ENCODE measurements around the gene SPSB2. TPM values are rescaled to one million over a fixed set of nuclear protein-coding genes. Genes with fewer than 3 reads are reported as not detected.

SPSB2 gene
- total RNA-seq, 4 donors from 2014 or later: 4.3 to 15.8 (median 7.9) TPM

DNA sequence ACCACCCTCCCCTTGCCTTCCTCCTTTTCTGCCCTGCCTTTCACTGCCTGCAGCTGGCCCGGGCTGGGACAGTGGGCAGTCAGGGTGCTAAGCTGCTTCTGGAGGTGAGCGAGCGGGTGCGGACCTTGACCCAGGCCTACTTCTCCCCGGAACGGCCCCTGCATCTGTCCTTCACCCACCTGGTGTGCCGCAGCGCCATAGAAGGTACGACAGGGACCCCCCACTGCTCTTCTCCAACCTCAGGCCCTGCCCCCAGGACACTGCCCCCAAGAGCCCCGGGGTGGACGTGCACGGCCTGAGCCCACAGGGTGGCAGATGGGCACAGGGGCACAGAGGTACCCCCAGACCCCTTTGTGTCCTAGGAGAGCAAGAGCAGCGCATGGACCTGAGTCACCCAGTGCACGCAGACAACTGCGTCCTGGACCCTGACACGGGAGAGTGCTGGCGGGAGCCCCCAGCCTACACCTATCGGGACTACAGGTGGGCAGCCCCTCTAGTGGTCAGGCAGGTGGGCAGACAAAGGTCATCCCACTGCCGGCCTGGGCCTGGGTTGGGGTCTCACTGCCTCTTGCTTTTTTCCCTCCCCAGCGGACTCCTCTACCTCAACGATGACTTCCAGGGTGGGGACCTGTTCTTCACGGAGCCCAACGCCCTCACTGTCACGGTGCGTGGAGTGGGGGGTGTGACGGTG, 35.6 kb downstream of the SPSB2 start:
- 85% methylated on average over 9 of the region's 26 CpGs; no CpG with 5 or more reads in 1 of the 2 donors for WGBS, 2 donors
- intact Hi-C loops (cut with DNase I): no loop called here
- Histone ChIP-seq H3K36me3 (peaks cover 0 to 48% (median 0%) of the 10 kb centered on the region in 3 donors), H3K27me3 (no peaks in the 10 kb centered on the region), H3K27ac (no peak overlapping the region), H3K4me3 (no peak overlapping the region), H3K4me1 (peaks cover 0 to 5% (median 0%) of the 10 kb centered on the region in 3 donors), H3K9me3 (no peaks in the 10 kb centered on the region)
- DNase-seq: no peak
- TF ChIP-seq CTCF (IDR thresholded peaks at IDR 0.05): no peak
- no peak for TF ChIP-seq POLR2A (IDR thresholded peaks at IDR 0.05)

DNA sequence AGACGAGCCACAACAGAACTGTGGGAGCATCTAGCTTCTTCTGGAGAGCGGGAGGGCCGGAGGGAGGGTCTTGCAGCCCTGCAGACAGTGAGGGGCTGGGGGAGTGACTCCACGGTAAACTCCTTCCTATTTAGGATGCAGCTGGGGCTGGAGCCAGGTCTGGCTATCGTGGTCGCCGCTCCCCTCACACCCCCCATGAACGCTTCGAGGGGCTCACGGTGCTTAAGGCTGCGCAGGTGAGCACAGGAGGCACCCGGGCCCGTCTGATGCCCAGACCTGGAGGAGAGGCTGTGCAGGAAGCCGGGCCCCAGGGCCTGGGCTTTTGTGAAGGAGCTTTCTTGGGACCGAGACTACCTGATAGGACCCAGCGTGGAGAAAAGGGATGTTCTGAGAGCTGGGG, 36.3 kb downstream of the SPSB2 start:
- H3K9me3 ChIP-seq: no peaks in the 10 kb centered on the region
- H3K4me1 ChIP-seq: peaks cover 0 to 5% (median 0%) of the 10 kb centered on the region in 3 donors
- DNase-seq: no peak
- intact Hi-C loops (cut with DNase I): no loop called here
- H3K27me3 ChIP-seq: no peaks in the 10 kb centered on the region
- peaks cover 0 to 53% (median 0%) of the 10 kb centered on the region in 3 donors for H3K36me3 ChIP-seq
- no peak overlapping the region for H3K4me3 ChIP-seq
- no peak for TF ChIP-seq CTCF (IDR thresholded peaks at IDR 0.05)
- TF ChIP-seq POLR2A (IDR thresholded peaks at IDR 0.05): no peak
- no peak overlapping the region for H3K27ac ChIP-seq
- 58 to 84% methylated on average over 2 to 15 of the region's 16 CpGs for WGBS, 2 donors

DNA sequence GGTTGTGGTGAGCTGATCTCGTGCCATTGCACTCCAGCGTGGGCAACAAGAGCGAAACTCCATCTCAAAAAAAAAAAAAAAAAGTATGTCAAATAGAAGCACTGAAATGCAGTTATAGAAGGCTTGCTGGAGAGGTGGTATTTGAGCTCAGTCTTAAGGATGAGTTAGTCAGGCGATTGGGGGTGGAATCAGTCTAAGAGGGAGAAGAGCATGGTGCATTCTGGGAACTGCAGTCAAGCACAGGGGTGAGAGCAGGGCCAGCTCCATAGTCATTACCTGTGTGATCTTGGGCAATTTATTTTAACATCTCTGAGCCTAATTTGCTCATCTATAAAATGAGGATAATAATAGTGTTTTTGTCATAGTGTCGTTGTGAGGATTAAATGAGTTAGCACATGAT, 38.2 kb downstream of the SPSB2 start:
- Histone ChIP-seq H3K4me3 (no peak overlapping the region), H3K4me1 (peaks cover 0 to 10% (median 0%) of the 10 kb centered on the region in 3 donors), H3K36me3 (peaks cover 0 to 71% (median 0%) of the 10 kb centered on the region in 3 donors), H3K27ac (no peak overlapping the region), H3K9me3 (no peaks in the 10 kb centered on the region), H3K27me3 (peaks cover 0 to 6% (median 0%) of the 10 kb centered on the region in 4 donors)
- WGBS, 2 donors: 73 to 78% methylated on average over 5 of the region's 5 CpGs
- no peak for DNase-seq
- TF ChIP-seq CTCF (IDR thresholded peaks at IDR 0.05) (no peak), POLR2A (IDR thresholded peaks at IDR 0.05) (no peak)
- intact Hi-C loops (cut with DNase I): no loop called here

- no peak for DNase-seq
- Histone ChIP-seq H3K4me1 (peaks cover 0 to 16% (median 0%) of the 10 kb centered on the region in 3 donors), H3K4me3 (no peak overlapping the region), H3K27ac (no peak overlapping the region), H3K27me3 (peaks cover 0 to 13% (median 0%) of the 10 kb centered on the region in 4 donors), H3K9me3 (no peaks in the 10 kb centered on the region), H3K36me3 (peaks cover 0 to 67% (median 0%) of the 10 kb centered on the region in 3 donors)
- intact Hi-C loops (cut with DNase I): no loop called here
- TF ChIP-seq POLR2A (IDR thresholded peaks at IDR 0.05): no peak
- TF ChIP-seq CTCF (IDR thresholded peaks at IDR 0.05): no peak
- WGBS, 2 donors: 65 to 67% methylated on average over 1 of the region's 1 CpG
Observed at GRCh38 chr12:6834254-6834653, 38.8 kb downstream of the SPSB2 start.

DNA sequence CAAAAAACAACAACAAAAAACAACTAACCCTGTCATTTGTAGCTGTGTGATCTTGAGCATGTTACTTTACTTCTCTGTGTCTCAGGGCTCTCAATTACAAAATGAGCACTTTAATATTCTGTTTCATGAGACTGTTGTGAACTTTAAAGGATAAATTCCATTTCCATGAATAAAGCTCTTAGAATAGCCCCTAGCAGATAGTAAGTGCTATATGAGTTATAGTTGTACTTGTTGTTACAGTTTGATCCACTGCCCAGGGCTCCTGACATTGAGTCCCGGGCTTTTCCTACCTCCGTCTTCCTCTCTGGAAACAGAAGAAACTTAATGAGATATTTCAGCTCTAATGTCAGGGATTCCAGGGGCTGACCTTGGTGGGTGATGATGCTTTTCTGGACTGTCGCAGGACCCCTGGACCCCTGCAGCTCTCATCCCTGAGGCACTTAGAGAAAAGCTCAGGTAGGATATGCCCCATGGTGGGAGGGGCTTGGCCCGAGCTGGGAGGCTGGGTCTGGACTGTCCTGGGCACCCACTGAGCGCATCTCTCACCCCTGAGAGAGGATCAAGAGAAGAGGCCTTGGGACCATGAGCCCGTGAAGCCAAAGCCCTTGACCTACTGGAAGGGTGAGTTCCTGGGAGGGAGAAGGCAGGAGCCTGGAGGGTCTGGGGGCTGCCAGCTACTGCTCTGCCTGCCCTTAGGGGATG, 39.8 kb downstream of the SPSB2 start:
- no peak overlapping the region for H3K27ac ChIP-seq
- H3K9me3 ChIP-seq: no peaks in the 10 kb centered on the region
- peaks cover 0 to 24% (median 0%) of the 10 kb centered on the region in 3 donors for H3K4me1 ChIP-seq
- H3K27me3 ChIP-seq: peaks cover 0 to 22% (median 0%) of the 10 kb centered on the region in 4 donors
- no peak for DNase-seq
- intact Hi-C loops (cut with DNase I): no loop called here
- peaks cover 0 to 58% (median 0%) of the 10 kb centered on the region in 3 donors for H3K36me3 ChIP-seq
- TF ChIP-seq POLR2A (IDR thresholded peaks at IDR 0.05) (no peak), CTCF (IDR thresholded peaks at IDR 0.05) (no peak)
- H3K4me3 ChIP-seq: no peak overlapping the region
- WGBS, 2 donors: 70 to 82% methylated on average over 2 to 5 of the region's 6 CpGs

Data from esophagus squamous epithelium (tissue), 5 donors.